ENCODE data around the gene APBB1. TPM values are rescaled to one million over a fixed set of nuclear protein-coding genes. Genes with fewer than 3 reads are reported as not detected.

Gene APBB1
- total RNA-seq, 1 experiment from 2014 or later, result 24.7 TPM

- no peak overlapping the region for H3K4me3 ChIP-seq (ENCODE audit: low read length)
- no peaks in the 10 kb centered on the region for H3K79me2 ChIP-seq (ENCODE audit: low read length)
- CTCF ChIA-PET, result no interaction called here
- no peaks in the 10 kb centered on the region for H3K9me3 ChIP-seq (ENCODE audit: low read length)
- intact Hi-C loops (cut with micrococcal nuclease), result no loop called here
- no peak overlapping the region for H3K4me2 ChIP-seq (ENCODE audit: low read length)
- ATAC-seq (no peak), DNase-seq (no peak)
- H4K20me1 ChIP-seq (ENCODE audit: low read length), result no peaks in the 10 kb centered on the region
- TF ChIP-seq CTCF (conservative IDR thresholded peaks at IDR 0.05; ENCODE audit: low read depth, low read length), result no peak
- TF ChIP-seq EZH2 (IDR thresholded peaks at IDR 0.05; ENCODE audit: low read length, unreplicated experiment), result no peak
- TF ChIP-seq EZH2phosphoT487 (IDR thresholded peaks at IDR 0.05; ENCODE audit: borderline replicate concordance, low read length), result no peak
- no peaks in the 10 kb centered on the region for H3K36me3 ChIP-seq (ENCODE audit: low read depth, low read length)
- no TSS peak for BruUV-seq (replicated peaks)
- no peak overlapping the region for H3K27ac ChIP-seq (ENCODE audit: low read length)
- no peak overlapping the region for H2AFZ ChIP-seq (ENCODE audit: low read length)
- H3K9ac ChIP-seq (ENCODE audit: low read length), result no peak overlapping the region
- POLR2A ChIA-PET (ENCODE audit: unreplicated experiment), result no interaction called here
- no peaks in the 10 kb centered on the region for H3K9me2 ChIP-seq (replicated peaks; ENCODE audit: low read length)
- no peaks in the 10 kb centered on the region for H3K4me1 ChIP-seq (ENCODE audit: insufficient read depth, low read length)
- H3K27me3 ChIP-seq (ENCODE audit: low read length), result peaks cover 24% of the 10 kb centered on the region; the same call in 1 of the 2 replicates
- no peaks in the 10 kb centered on the region for H3F3A ChIP-seq (ENCODE audit: low read length, unreplicated experiment)
Measured at GRCh38 chr11:6345366-6345765, 73.5 kb downstream of the APBB1 start.

Other genes starting within 250 kb of the APBB1 start
- gene OR52B2, start 248.8 kb downstream of the APBB1 start, total RNA-seq (2014; rRNA removed), result not detected in 2 replicates
- not detected in 2 replicates for gene OR52W1, start 219.9 kb downstream of the APBB1 start, total RNA-seq (2014; rRNA removed)
- gene C11orf42, start 213.5 kb downstream of the APBB1 start, total RNA-seq (2014; rRNA removed), result not detected in 2 replicates
- 23.3 and 30.4 TPM in 2 replicates for gene FHIP1B, start 184.5 kb downstream of the APBB1 start, total RNA-seq (2014; rRNA removed)
- gene CNGA4, start 180.0 kb downstream of the APBB1 start, total RNA-seq (2014; rRNA removed), result 0.51 TPM in 1 of 2 replicates, not detected in the other
- gene CCKBR, start 159.3 kb downstream of the APBB1 start, total RNA-seq (2014; rRNA removed), result not detected in 2 replicates
- not detected in 2 replicates for gene CAVIN3, start 98.6 kb downstream of the APBB1 start, total RNA-seq (2014; rRNA removed)
- 12.1 and 12.9 TPM in 2 replicates for gene SMPD1, start 28.6 kb downstream of the APBB1 start, total RNA-seq (2014; rRNA removed)
- gene HPX, start 21.9 kb upstream of the APBB1 start, total RNA-seq (2014; rRNA removed), result 1.6 TPM in 1 of 2 replicates, not detected in the other
- gene TRIM3, start 54.8 kb upstream of the APBB1 start, total RNA-seq (2014; rRNA removed), result 20.3 and 24.7 TPM in 2 replicates
- gene ARFIP2, start 62.2 kb upstream of the APBB1 start, total RNA-seq (2014; rRNA removed), result 57.2 and 65.2 TPM in 2 replicates
- 25.5 and 26.4 TPM in 2 replicates for gene TIMM10B, start 62.4 kb upstream of the APBB1 start, total RNA-seq (2014; rRNA removed)
- gene DNHD1, start 78.2 kb upstream of the APBB1 start, total RNA-seq (2014; rRNA removed), result 9.3 and 14.5 TPM in 2 replicates
- 15.1 and 16.9 TPM in 2 replicates for gene RRP8, start 184.5 kb upstream of the APBB1 start, total RNA-seq (2014; rRNA removed)
- 73.0 and 73.9 TPM in 2 replicates for gene ILK, start 184.7 kb upstream of the APBB1 start, total RNA-seq (2014; rRNA removed)
- 102 and 128 TPM in 2 replicates for gene TAF10, start 193.1 kb upstream of the APBB1 start, total RNA-seq (2014; rRNA removed)
- 21.6 and 48.3 TPM in 2 replicates for gene TPP1, start 200.3 kb upstream of the APBB1 start, total RNA-seq (2014; rRNA removed)
- gene DCHS1, start 236.7 kb upstream of the APBB1 start, total RNA-seq (2014; rRNA removed), result under 0.01 TPM in 1 of 2 replicates, not detected in the other